Activated gamma-delta T cell treated with Interleukin-2 at 50 U/mL for 16 hours (primary cell): ENCODE results near the gene PET117.
"Not testable (repeated sequence)": the region's sequence is repeated elsewhere in the genome, so short reads cannot be mapped to it uniquely, and the experiment has no call there.

Source experiments
- DNase-seq: peaks from one replicate; pipeline ENCODE4 v3.0.0-alpha.2; 2020

The PET117 gene, protein sequence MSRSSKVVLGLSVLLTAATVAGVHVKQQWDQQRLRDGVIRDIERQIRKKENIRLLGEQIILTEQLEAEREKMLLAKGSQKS

DNA sequence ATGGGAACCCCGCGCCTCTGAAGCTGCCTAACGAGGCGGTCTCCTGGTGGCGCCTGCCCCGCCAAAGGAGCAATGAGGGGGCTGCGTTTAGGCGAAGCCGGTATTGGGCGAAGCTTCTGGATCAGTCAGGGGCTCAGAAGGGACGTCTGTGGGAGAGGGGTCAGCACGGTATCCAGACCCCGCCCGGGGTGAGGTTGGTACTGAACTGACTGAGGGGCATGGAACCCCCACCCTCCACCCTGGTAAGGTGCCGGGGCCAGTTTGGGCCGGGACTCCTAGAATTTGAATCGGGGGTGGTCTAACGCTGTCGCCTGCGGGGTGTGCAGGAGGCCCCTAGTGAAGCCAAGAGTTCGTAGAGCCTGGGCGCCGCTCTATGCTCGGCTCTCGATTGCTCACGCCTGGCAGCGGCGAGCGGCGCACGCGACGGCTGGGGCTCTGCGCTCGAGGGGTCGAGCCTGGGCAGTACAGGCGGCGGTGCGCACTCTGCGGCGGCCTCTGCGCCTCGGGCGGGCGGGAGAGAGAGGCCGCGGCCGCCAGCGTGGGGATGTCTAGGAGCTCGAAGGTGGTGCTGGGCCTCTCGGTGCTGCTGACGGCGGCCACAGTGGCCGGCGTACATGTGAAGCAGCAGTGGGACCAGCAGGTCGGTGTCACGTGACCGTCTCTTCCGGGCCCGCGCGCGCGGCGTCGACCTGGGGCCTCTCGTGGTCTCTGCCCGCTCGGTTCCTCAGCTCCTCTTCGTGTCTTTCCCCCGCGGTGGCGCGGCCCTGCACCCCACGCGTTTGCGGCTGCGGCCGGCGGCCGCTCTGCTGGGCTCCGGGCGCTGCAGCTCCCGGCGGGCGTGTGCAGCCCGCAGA is at the start of gene PET117, which contains the start of gene KAT14:
PET117 (plus strand) TSS at position 452 of the 854 bp plus-strand sequence; CDS start at position 545, 93 bp downstream.
KAT14 (plus strand) TSS at position 452 of the 854 bp plus-strand sequence. CDS start 4,798 bp downstream, outside the sequence.
- DNase-seq, result peak; percentile 89

DNA sequence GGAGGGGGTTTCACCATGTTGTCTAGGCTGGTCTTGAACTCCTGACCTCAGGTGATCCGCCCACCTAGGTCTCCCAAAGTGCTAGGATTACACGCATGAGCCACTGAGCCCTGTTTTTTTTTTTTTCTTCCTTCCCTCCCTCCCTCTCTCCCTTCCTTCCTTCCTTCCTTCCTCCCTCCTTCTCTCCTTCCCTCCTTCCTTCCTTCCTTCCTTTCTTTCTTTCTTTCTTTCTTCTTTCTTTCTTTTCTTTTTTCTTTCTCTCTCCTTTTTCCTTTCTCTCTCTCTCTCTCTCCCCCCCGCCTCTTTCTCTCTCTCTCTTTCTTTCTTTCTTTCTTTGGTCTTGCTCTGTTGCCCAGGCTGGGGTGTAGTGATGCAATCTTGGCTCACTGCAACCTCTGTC is 49.4 kb upstream of the PET117 start:
- not testable (repeated sequence) for DNase-seq

GRCh38 chr20:18088841-18089240 is 48.8 kb upstream of the PET117 start:
- DNase-seq, result not testable (repeated sequence)

- DNase-seq, result no peak
These were observed 47.6 kb upstream of the PET117 start for GRCh38 chr20:18090044-18090443.

- DNase-seq, result no peak
These were observed 47.2 kb upstream of the PET117 start for GRCh38 chr20:18090477-18090876.

DNA sequence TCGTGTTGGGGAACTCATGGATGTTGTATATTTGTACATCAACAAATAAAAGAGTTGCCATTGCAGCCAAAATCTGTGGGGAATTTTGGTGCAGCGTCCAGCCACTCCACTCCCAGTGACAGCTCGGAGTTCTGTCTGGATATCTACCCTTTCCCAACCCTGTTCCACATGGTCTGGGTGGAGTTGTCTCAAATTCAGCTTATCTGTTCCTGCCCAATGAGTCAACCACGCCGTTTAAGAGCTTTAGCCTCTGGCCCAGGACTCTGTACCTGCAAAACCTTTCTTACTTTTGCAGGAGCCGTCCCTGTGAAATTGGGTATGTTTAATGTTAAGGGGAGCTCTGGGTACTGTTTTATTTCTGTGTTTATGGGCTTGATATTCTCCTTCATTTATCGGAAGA is 46.0 kb upstream of the PET117 start:
- no peak for DNase-seq

- no peak for DNase-seq
These were observed 44.8 kb upstream of the PET117 start for GRCh38 chr20:18092890-18093289.

DNA sequence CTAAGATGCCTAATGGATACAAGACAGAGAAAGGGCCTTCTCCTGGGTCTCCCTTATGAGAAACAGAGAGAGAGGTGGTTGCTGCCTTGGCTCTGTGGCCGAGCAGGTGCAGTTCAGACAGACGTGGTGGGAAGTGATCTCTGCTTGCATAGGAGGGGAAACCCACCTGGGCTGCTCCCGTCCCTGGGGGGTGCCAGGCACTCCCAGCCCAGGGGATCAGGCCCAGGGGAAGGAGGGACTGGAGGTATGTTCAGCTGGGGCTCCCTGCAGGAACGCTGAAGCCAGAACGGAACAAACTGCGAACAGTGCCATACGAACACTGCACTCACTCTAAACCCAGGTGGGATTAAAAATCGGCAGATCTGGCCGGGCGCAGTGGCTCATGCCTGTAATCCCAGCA is 44.3 kb upstream of the PET117 start:
- DNase-seq, result no peak

GRCh38 chr20:18094191-18094590 is 43.5 kb upstream of the PET117 start:
- no peak for DNase-seq

DNA sequence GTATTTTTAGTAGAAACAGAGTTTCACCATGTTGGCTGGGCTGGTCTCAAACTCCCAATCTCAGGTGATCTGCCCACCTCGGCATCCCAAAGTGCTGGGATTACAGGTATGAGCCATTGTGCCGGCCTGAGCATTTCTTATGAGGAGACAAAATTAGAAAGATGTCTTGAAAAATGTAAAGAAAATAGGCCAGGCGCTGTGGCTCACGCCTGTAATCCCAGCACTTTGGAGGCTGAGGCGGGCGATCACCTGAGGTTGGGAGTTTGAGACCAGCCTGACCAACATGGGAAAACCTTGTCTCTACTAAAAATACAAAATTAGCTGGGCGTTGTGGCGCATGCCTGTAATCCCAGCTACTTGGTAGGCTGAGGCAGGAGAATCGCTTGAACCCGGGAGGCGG is 37.1 kb upstream of the PET117 start:
- DNase-seq, result not testable (repeated sequence)

DNA sequence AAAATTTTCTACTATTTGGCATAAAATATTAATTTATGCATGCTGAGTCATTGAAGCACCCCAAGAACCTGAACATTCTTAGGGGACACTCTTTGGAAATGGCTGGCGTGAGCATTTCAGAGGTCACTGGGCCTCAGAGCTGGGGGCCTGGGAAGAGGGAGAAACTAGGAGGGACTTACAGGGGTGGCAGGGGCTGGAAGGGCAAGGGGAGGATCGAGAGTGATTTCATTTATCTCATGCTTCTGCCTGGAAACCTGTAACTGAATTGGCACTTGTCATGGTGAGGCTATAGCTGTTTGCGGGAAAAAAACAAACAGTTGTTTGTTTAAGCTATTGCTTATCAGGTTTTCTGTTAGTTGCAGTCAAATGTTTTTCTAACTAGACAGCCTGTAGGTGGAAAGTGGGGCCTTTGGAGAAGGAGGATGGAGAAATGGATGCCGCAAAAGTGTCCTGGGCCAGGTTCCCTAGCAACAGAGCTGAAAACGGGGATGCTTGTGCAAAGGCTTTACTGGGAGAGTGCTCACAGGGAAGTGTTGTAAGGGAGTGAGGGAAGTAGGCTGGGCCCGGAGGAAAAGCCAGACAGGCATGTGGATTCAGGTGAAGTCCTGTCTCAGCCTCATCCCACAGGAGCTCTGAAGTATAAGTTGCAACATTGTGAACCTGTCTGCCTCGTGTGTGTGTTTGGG is 36.4 kb upstream of the PET117 start:
- DNase-seq, result no peak

DNA sequence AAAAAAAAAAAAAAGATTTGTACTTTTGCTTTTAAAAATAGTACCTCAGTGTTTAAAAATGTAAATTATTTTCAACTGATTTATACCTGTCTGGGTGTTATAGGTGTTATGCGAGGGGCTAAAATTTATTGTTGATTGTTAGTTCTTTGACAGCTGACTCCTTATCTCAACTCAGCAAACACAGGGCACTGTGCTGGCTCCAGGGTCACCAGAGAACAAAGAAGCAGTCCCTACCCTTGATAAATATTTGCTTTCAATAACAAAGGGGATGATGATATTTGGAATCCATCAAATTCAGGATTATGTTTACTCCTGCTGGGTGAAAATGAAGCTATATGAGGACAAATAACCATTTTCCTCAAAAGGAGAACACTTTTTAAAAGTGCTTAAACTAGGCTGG is 34.2 kb upstream of the PET117 start:
- DNase-seq, result no peak

DNA sequence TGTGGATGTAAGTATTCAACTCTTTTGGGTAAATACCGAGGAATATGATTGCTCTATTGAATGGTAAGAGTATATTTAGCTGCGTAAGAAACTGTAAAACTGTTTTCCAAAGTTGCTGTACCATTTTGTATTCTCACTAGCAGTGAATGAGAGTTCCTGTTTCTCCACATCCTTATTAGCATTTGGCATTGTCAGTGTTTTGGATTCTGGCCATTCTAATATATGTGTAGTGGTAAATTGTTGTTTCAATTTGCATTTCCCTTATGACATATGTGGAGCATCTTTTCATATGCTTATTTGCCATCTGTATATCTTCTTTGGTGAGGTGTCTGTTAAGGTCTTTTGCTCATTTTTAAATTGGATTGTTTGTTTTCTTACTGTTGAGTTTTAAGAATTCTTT is 29.3 kb upstream of the PET117 start:
- DNase-seq, result no peak

- DNase-seq, result not testable (repeated sequence)
These were observed 9.1 kb upstream of the PET117 start for GRCh38 chr20:18128574-18128973.

DNA sequence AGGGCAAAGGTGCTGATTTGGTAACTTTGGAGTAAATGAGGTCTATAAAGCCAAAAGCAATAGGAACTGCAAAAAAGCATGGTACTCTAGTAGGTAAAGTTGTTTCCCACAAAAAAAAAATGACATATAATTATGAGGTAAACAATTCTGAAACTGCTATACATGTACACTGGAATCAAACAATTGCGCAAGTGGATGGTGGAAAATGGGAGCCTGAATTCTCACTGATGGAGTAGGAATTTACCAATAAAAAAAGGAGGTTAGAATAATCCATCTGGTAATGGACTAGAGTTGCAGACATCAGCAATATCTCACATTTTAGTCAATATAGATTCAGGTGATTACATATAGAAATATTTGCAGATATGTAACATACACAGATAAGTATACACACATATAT is 5.0 kb upstream of the PET117 start:
- DNase-seq, result no peak

DNA sequence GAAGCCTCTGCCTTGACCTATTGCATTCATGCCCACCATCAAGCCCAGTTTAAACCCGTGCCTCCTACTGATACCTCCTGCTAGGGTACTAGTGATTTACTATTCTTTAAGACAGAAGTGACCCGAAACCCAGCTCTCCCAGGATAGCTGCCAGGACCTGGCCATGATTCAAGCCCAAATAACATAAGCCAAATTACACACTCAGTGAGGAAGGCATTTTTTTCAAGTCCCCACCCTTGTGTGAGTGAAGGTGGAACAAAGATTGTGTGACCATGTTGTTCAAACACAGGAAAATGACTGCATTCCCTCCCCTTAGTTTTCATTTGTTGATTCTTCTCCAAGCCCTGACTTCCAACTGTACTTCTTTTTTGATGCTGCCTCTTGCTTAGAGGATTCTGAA is 3.7 kb upstream of the PET117 start:
- DNase-seq, result no peak

GRCh38 chr20:18138266-18138582 is 561 bp downstream of the PET117 start:
- DNase-seq, result no peak

DNA sequence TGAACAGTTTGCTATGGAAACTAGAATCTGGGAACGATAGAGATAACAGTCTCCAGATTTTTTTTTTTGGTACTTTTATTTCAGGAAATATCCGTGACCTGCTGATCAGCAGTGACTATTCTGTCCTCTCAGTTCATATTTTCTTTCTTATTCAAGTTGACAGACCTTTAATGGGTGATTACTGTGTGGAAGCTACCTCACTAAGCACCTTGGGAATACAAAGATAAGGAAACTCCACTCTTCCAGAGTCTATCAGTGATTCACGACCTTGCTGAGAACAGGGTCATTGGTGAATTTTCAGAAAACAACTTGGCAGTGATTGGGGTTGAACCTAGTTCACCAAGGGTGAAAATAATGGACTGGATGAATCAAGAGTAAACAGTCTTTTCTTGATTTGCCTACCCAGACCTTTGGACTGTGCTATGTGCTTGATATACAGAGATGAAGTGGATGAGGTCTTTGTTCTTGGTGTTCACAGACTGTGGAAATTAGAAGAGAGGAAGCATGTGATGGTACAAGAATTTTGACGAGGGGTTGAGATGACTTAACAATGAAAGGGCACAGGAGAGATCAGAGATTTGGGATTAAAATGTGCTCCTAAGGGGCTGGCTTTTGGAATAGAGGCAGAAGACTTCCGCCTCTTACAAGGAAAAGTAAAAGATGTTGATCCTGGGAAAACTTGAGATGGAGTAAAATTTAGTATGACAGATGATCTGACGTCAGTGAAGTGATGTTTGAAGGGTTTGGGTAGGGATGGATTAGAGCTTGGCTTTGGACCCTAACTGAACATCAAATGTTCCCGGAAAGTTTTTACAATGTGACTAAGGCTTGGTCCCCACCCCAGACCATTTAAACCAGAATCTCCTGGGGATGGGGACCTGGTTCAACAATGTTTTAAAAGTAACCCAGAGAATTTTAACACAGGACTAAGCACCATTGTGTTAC is 1.2 kb downstream of the PET117 start:
- DNase-seq, result no peak

GRCh38 chr20:18139832-18140231 is 2.2 kb downstream of the PET117 start:
- DNase-seq, result no peak

DNA sequence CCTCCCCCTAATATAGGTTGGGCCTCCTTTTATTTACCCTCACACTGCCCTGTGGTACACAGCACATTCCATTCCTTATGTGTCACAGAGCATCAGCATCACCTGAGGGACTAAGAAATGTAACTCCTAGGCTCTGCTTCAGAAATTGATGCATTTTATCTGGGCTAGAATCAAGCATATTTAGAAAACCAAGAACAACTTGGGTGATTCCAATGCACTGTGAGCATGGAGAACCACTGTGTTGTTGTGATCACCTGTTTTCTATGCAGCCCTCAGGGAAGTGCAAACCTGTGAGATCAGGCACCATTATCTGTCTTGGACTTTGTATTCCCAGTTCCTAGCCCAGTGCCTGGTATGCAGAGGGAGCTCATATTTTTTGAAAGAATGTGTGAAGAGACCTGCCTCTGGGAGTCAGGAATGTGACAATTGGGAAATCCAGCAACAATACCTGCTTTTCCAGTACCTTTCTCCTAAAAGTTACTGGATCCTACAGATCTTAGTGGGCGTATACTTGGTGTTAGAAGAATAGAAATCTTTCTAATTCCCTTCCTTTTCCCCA is 7.0 kb downstream of the PET117 start:
- DNase-seq, result no peak

- no peak for DNase-seq
These were observed 16.7 kb downstream of the PET117 start for GRCh38 chr20:18154342-18154741.

DNA sequence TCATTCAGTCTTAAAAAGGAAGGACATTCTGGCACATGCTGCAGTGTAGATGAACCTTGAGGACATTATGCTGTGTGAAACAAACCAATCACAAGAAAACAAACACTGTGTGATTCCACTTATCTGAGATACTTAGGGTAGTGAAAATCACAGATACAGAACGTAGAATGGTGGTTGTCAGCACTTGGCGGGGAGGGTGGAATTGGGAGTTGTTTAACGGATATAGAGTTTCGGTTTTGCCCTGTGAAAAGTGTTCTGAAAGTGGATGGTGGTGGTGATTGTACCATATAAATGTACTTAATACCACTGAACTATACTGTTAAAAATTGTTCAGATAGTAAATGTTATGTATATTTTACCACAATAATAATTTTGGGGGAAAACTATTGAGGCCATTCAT is 18.4 kb downstream of the PET117 start:
- DNase-seq, result no peak

DNA sequence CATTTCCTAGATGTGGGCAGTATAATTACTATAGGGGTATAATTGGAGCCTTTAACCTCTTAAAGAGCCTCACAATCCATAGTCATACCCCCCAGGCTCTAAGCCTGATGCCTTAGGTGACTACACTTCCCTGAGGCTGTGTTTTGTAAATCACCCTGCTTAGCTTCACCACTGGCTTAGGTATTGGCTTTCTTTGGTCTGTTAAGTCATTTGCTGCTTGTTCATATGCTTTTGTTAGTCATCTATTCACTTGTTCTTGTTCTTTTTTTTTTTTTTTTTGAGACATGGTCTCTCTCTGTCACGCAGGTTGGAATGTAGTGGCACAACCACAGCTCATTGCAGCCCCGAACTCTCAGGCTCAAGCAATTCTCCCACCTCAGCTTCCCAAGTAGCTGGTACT is 26.7 kb downstream of the PET117 start:
- no peak for DNase-seq
